HG02610 (cell line): ENCODE results near the gene CORO7.

ENCODE experiments used
- ATAC-seq: cut with Tn5 transposase; IDR thresholded peaks from one replicate; pipeline ENCODE4 v1.9.1; 2021; ENCODE audit warnings: mild to moderate bottlenecking, moderate library complexity; ENCODE audit not compliant: unreplicated experiment

CORO7 gene

GRCh38 chr16:4385789-4386450 is 30.5 kb downstream of the CORO7 start:
- ATAC-seq: no peak

GRCh38 chr16:4385066-4385788 is 31.2 kb downstream of the CORO7 start:
- ATAC-seq: no peak

GRCh38 chr16:4384509-4384942 is 31.9 kb downstream of the CORO7 start:
- ATAC-seq: no peak

- no peak for ATAC-seq
Measured at GRCh38 chr16:4383591-4384444, 32.6 kb downstream of the CORO7 start.

GRCh38 chr16:4382795-4383357 is 33.5 kb downstream of the CORO7 start:
- ATAC-seq: no peak

- no peak for ATAC-seq
Measured at GRCh38 chr16:4381935-4382794, 34.2 kb downstream of the CORO7 start.

- ATAC-seq: no peak
Measured at GRCh38 chr16:4381072-4381934, 35.1 kb downstream of the CORO7 start.

- no peak for ATAC-seq
Measured at GRCh38 chr16:4380119-4381063, 36.0 kb downstream of the CORO7 start.

GRCh38 chr16:4378999-4379690 is 37.3 kb downstream of the CORO7 start:
- no peak for ATAC-seq

- no peak for ATAC-seq
Measured at GRCh38 chr16:4378161-4378666, 38.2 kb downstream of the CORO7 start.

GRCh38 chr16:4377573-4378154 is 38.7 kb downstream of the CORO7 start:
- no peak for ATAC-seq

GRCh38 chr16:4376893-4377572 is 39.4 kb downstream of the CORO7 start:
- ATAC-seq: no peak

GRCh38 chr16:4376126-4376892 is 40.1 kb downstream of the CORO7 start:
- no peak for ATAC-seq

GRCh38 chr16:4375717-4376116 is 40.7 kb downstream of the CORO7 start:
- ATAC-seq: no peak

GRCh38 chr16:4373909-4374742 is 42.3 kb downstream of the CORO7 start:
- no peak for ATAC-seq
